Activated B cell treated with CpG ODN at 0.5 μM for 24 hours (primary cell): ENCODE results near the gene MTSS2. TPM values are rescaled to one million over a fixed set of nuclear protein-coding genes. Genes with fewer than 3 reads are reported as not detected.

Experiments
- ATAC-seq: fragments of 200-7000 bp; cut with Tn5 transposase; one replicate; pipeline ENCODE4 v1.10.0; 2021; ENCODE audit warnings: low read depth, mild to moderate bottlenecking, moderate library complexity
- CTCF ChIA-PET: fragments of 350-600 bp; sonication (Branson Sonifier 250); formaldehyde crosslinking; loops from one replicate; lab custom pipeline; 2021; ENCODE audit warnings: antibody characterized with exemption; lab: Charles Lee
- POLR2A ChIA-PET: fragments of 350-600 bp; sonication (Branson Sonifier 250); formaldehyde crosslinking; loops from one replicate; lab custom pipeline; 2021; ENCODE audit warnings: antibody characterized with exemption; lab: Charles Lee
- DNase-seq: peaks from one replicate; pipeline ENCODE4 v3.0.0; 2022
- H3K27ac Mint-ChIP-seq: one replicate; pipeline ENCODE4 v1.8.0; 2020; ENCODE audit warnings: mixed read lengths
- H3K27me3 Mint-ChIP-seq: one replicate; pipeline ENCODE4 v1.8.0; 2021; ENCODE audit warnings: mixed read lengths
- H3K36me3 Mint-ChIP-seq: one replicate; pipeline ENCODE4 v1.8.0; 2021; ENCODE audit warnings: low read depth, mixed read lengths
- H3K4me1 Mint-ChIP-seq: one replicate; pipeline ENCODE4 v1.8.0; 2021; ENCODE audit warnings: mixed read lengths
- H3K4me3 Mint-ChIP-seq: one replicate; pipeline ENCODE4 v1.8.0; 2020; ENCODE audit warnings: mild to moderate bottlenecking, mixed read lengths
- H3K9me3 Mint-ChIP-seq: one replicate; pipeline ENCODE4 v1.8.0; 2020; ENCODE audit warnings: mixed read lengths
- intact Hi-C: fragments of 100-400 bp; cut with micrococcal nuclease; formaldehyde crosslinking; loops from one replicate; pipeline ENCODE4 v1.15.1; 2024
- total RNA-seq: library from RNA; stranded (reverse); gene quantifications from 2 replicates; pipeline ENCODE4 v1.2.3, GENCODE V29; 2022
- TF ChIP-seq, protein P1 (sequence below): fragments of 200-600 bp; IDR thresholded peaks from one replicate; pipeline ENCODE4 v1.8.0; 2022; ENCODE audit warnings: antibody characterized with exemption, mild to moderate bottlenecking

Gene MTSS2
- total RNA-seq, 1 donor from 2014 or later, result 1.4 TPM

DNA sequence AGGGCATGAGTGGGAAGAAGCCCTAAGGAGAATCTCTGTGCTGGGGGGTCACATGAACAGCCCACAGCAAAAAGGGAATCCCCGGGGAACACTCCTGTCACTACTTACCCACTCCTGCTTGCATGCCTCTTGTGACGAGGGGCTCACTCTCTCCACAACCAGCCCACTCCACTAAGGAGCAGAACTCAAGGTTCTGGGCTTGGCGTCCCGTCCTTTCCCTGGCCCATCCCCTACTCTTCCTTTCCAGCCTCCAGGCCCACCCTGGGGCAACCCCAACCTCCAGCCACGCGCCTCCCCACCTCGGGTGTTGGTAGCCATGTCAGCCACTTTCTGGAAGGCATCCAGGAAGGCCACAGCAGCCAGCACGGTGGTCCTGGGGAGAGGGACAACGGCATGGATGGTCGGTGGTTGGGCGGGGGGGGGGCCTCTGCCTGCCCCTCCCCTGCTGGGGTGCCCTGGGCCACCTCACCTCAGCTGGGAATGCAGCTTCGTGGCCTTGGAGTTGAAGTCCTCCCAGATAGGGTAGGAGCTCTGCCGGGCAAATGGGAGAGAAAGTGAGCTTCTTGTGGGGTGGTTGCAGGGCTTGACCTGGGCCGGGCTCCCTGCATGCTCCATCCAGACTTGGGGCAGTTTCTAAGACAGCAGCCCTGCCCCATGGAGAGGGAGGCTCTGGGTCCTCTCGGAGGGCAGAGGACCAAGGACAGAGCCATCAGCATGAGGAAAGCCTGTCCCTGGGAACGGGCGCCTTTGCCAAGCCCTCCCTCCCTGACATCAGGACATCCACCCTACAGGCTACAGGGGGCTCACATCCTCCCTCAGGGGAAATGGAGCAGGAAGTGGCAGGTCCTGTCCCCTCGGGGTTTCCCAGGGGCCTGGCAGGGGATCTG, 5.1 kb downstream of the MTSS2 start:
- DNase-seq, result no peak
- H3K9me3 Mint-ChIP-seq, result no peaks in the 10 kb centered on the region
- no peak overlapping the region for H3K4me3 Mint-ChIP-seq
- H3K27ac Mint-ChIP-seq, result no peak overlapping the region
- H3K36me3 Mint-ChIP-seq, result no peaks in the 10 kb centered on the region
- peaks cover 4% of the 10 kb centered on the region for H3K27me3 Mint-ChIP-seq
- TF ChIP-seq, protein P1, sequence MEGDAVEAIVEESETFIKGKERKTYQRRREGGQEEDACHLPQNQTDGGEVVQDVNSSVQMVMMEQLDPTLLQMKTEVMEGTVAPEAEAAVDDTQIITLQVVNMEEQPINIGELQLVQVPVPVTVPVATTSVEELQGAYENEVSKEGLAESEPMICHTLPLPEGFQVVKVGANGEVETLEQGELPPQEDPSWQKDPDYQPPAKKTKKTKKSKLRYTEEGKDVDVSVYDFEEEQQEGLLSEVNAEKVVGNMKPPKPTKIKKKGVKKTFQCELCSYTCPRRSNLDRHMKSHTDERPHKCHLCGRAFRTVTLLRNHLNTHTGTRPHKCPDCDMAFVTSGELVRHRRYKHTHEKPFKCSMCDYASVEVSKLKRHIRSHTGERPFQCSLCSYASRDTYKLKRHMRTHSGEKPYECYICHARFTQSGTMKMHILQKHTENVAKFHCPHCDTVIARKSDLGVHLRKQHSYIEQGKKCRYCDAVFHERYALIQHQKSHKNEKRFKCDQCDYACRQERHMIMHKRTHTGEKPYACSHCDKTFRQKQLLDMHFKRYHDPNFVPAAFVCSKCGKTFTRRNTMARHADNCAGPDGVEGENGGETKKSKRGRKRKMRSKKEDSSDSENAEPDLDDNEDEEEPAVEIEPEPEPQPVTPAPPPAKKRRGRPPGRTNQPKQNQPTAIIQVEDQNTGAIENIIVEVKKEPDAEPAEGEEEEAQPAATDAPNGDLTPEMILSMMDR, result no peak
- ChIA-PET POLR2A (no interaction called here), CTCF (interaction anchor here (1.0 kb wide), 1 partner anchor 91 kb away, joined by 3 read pairs; no protein-coding TSS in a partner anchor)
- intact Hi-C loops, result no loop called here
- H3K4me1 Mint-ChIP-seq, result peaks cover 3% of the 10 kb centered on the region
- ATAC-seq, result no peak

DNA sequence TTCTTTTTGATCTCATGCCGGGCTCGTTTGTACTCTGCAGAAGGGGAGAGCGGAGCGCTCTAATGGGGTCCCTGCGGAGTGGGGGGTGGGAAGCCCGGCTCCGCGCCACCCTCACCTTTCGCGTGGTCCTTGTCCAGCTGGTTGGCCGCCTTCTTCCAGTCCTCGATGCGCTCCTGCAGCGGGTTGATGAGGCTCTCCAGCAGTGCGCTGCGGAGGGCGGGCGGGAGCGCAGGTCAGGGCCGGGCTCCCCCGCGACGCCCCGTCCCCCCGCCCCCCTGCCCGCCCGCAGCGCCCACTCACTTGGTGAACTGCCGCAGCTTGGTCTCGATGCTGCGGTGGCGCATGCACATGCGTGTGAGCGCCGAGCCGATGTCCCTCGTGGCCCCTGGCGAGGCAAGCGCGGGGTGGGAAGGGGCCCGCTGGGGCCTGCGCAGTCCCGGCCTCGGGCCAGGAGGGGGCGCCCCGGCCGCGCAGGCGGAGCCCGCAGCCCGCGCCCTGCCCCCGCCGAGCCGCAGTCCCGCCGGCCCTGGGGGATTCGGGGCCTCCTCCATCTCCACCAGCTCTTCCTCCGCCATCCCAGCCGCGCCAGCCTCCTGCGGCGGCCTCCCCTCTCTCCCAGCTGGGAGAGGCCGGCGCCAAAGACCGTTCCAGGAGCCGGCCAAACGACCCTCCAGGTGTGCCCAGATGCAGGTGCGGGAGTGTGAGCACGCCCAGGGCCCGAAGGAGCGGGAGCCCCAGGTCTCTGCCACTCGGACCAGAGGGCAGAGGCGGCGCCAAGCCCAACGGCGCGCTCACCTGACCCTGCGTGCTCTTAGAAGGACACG, 6.0 kb downstream of the MTSS2 start:
- no peak overlapping the region for H3K27ac Mint-ChIP-seq
- no peaks in the 10 kb centered on the region for H3K4me1 Mint-ChIP-seq
- no peak overlapping the region for H3K4me3 Mint-ChIP-seq
- no peaks in the 10 kb centered on the region for H3K9me3 Mint-ChIP-seq
- H3K36me3 Mint-ChIP-seq, result no peaks in the 10 kb centered on the region
- DNase-seq, result no peak
- peaks cover 4% of the 10 kb centered on the region for H3K27me3 Mint-ChIP-seq
- intact Hi-C loops, result no loop called here
- ChIA-PET POLR2A (no interaction called here), CTCF (no interaction called here)
- no peak for ATAC-seq
- TF ChIP-seq, protein P1, result no peak

DNA sequence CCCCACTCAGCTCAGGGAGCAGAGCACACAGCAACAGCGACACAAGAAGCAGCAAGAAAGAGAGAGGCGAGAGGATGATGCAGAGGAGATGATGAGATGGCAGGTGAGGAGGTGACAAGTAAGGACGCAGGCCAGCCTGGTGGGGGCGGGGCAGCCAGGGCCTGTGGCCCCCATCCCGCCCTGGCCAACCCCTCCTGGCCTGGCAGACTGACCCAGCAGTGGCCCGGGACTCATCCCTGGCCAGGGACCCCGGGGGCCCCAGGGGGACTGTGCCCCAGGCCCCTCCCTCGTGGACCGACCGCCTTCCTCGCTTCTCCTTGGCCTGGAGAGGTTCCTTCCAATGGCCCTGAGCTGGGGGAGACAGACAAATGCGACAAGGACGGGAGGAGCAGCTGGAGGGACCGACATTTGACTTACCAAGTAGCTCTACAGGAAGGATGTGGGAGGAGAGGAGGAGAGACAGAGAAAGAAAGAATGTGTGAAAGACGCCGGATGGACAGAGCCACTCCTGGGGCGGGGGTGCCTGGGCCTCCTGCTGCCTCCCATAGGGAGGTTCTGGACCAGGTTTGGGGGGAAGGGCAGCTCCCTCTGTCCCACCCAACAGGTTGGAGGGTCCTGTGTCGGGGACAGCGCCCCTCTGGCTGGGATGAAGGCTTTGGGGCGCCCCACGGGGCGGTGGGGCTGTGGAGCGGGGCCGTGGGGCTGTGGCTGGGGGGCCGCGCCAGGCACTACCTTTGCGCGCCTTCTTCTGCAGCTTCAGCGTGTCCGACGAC, 6.8 kb downstream of the MTSS2 start:
- POLR2A ChIA-PET, result no interaction called here
- H3K4me3 Mint-ChIP-seq, result no peak overlapping the region

DNA sequence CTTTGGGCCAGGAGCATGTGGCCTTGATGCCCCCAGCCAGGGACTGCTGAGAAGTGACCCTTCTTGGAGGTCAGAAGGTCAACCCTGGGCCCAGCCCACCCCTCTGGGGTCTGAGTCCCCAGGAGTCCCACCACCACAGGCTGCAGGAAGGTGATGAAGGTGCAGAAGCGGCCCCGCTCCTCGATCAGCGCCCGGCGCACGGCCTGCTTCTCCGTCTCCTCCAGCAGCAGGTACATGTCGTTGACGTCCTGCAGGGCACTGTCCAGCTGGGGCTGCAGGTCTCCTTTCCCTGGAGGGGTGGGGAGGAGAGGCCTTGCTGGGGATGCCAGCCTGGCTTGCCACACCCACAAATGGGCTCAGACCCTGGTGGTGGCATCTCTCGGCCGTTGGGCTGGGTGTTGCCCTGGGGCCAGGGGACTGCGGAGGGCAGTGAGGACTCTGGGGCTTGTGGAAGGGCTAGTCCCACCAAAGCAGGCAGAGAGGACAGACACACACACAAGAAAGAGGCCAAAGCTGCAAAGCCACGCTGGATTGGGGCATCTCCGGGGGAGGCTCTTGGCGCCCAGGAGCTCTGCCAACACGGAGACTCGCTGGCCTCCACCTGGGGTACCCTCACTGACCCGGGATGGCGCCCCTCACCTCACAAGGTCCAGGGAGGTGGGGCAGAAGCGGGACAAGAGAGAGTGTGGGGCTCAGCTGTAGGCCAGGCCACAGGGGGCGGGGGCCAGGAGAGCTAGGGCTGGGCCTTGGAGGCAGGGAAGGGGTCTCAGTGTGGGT, 7.5 kb downstream of the MTSS2 start:
- TF ChIP-seq, protein P1, result no peak
- H3K27me3 Mint-ChIP-seq, result no peaks in the 10 kb centered on the region
- DNase-seq, result no peak
- no peak overlapping the region for H3K4me3 Mint-ChIP-seq
- no peak for ATAC-seq
- no peaks in the 10 kb centered on the region for H3K36me3 Mint-ChIP-seq
- no peaks in the 10 kb centered on the region for H3K4me1 Mint-ChIP-seq
- intact Hi-C loops, result no loop called here
- H3K9me3 Mint-ChIP-seq, result no peaks in the 10 kb centered on the region
- CTCF ChIA-PET, result no interaction called here
- POLR2A ChIA-PET, result no interaction called here
- no peak overlapping the region for H3K27ac Mint-ChIP-seq

More for the DNA sequence above, 6.8 kb downstream of the MTSS2 start:
- H3K36me3 Mint-ChIP-seq, result no peaks in the 10 kb centered on the region
- H3K27me3 Mint-ChIP-seq, result peaks cover 3% of the 10 kb centered on the region
- no peaks in the 10 kb centered on the region for H3K4me1 Mint-ChIP-seq
- intact Hi-C loops, result no loop called here
- no peak overlapping the region for H3K27ac Mint-ChIP-seq
- CTCF ChIA-PET, result no interaction called here
- TF ChIP-seq, protein P1, result no peak
- DNase-seq, result no peak
- no peak for ATAC-seq
- H3K9me3 Mint-ChIP-seq, result no peaks in the 10 kb centered on the region
